ENCODE data around the gene PTPRG.

The PTPRG gene

DNA sequence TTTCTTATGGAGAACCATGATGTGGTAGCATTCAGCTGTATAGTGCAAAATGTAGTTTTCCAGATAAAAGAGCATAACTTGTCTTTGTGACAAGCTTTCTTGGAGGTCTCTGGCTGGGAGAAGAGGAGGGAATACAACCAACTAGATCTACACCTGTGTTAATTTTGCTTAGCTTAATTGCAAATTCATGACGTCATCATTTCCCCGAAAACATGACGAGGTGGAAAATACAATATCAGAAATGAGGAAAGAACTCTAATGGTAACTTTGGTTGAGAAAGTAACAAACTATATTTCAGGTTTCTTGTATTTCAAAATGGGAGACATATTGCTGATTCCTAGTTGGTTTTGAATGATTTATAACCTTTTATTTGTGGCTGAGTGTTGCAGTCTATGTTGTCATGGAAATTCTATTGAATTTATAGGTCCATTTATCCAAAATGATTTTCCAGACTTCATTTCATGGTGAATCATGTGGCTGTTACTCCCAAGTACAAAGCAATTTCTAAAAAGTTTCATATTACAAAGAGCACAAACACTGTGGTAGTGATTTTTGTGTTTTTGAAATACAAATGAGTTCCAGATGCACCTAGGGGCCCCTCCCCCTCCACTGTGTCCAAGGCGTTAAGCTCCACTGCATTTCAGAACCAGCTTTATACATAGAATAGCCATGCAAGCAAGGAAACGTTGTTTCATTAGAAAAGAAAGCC lies 504.8 kb downstream of the PTPRG start:
- DNase-seq (ENCODE audit: low read depth) = no peak

DNA sequence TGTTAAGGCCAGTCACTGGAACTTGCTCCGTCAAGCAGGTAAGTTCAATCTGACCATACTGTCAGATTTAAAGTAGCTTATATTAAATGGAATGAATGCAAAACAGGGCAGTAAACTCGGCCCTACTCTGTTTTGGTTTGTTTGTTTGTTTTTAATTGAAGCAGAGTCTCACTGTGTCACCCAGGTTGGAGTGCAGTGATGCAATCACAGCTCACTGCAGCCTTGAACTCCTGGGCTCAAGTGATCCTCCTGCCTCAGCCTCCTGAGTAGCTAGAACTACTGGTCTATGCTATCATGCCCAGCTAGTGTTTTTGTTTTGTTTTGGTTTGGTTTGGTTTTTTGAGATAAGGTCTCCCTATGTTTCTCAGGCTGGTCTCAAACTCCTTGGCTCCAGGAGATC lies 507.0 kb downstream of the PTPRG start:
- no peak for DNase-seq (ENCODE audit: low read depth)

DNA sequence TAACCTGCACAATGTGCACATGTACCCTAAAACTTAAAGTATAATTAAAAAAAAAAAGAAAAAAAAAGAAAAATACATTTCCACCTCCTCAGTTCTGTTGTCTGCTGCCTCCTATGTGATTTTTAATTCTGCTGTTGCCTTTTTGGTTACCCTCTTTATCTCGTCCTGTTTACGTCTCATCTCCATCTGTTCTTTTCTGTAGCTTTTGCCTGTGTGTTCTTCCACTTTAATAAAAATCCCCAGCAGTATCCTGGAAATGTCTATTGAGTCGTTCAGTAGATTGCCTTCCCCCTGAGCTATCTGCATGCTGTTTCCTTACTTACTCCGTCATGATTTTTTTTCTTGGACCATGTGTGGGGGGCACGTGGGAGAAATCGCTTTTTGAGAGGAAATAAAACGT lies 509.5 kb downstream of the PTPRG start:
- no peak for DNase-seq (ENCODE audit: low read depth)

DNA sequence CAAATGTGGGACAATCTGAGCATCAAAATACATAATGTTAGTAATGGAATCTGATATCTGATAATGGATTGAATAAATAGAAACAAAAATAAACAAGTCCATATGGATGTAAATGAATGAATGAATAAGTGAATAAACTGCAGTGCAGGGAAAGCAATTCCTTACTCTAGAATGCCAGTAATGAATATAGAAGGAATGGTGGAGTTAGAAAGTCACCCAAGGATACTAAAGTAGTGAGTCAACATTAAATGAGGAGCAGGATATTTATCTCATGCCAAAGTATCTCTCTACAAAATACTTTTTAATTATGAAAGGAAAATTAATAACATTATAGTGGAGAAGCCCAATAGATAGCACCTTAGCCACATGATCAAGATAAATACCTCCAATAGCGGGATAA lies 511.7 kb downstream of the PTPRG start:
- no peak for DNase-seq (ENCODE audit: low read depth)

DNA sequence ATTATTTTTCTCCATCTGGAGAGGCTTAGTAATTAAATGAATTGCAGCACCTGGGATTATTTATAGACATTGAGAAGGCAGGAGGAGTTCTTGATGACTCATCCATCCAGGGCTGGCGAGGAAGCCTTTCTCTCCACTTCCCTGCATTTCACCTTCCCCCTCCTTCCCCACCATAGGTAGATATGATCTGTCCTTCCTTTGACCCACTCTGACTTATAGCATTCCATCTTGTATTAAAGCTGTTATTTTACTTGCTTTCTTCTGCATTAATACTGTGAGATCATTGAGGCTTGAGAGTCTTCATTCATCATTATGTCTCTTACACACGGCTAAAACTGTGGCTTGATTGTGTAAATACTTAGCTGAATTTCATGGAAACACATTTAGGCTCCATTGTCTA lies 523.2 kb downstream of the PTPRG start:
- DNase-seq (ENCODE audit: low read depth) = no peak

DNA sequence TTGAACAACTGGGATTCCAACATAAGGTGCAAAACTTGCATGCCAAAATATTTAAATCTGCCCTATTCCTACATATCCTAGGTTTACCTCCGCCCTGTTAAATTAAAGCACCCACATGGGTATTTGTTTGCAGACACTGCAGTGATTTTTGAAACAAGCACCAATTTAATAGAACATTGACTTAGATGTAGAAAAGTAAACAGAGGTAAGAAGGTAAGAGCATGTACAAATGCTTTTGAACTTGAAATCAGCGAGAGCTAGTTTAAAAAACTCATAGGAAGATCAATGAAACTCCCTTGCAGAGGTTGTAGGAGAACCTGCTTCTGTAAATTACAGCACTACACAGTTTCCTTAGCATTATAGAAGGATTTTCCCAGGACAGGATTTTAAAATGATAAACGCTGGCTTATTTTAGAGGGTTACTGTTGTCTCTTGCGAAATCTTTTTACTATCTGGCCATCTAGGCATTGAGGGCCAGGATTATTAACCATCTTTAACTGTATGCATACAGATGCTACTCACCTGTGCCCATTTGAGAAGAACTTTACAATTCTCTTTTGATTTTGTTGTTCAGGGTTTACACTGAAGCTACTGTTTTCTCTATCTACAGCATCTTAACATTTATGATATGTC lies 527.2 kb downstream of the PTPRG start:
- no peak for DNase-seq (ENCODE audit: low read depth)

DNA sequence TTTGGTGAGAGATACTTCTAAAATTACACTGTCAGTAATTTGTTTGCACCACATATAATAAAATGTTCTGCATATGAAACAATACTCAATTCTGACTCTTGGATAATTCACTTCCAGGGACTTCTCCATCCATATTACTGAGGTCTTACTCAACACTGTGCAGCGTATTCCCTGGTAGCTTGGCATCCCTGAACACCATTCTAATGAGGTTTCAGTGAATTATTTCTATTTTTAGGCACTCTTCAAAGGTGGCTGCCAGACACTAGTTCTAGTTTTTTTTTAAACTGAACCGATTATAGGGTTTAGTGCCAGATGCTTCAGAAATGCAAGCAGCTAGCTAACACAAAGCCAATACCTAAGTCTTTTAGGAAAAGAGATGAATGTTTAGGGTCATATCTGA lies 528.7 kb downstream of the PTPRG start:
- DNase-seq (ENCODE audit: low read depth) = no peak

DNA sequence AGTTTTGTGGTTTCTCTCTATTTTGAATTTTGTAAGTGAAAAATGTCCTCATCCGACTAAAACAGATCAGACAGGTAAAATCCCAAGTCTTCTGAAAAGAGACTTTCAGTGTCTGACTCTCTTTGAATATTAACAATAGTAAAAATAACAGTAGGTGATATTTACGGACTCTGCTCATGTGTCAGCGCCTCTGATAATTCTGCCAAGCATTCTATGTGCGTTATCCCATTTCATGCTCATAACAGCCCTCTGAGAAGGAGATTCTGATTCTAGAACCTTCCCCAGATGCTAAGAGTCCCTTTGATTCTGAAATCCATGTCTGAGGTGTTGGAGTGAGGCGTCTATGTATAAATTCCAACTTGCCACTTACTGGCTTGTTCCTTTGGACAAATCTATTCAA lies 529.1 kb downstream of the PTPRG start:
- no peak for DNase-seq (ENCODE audit: low read depth)

DNA sequence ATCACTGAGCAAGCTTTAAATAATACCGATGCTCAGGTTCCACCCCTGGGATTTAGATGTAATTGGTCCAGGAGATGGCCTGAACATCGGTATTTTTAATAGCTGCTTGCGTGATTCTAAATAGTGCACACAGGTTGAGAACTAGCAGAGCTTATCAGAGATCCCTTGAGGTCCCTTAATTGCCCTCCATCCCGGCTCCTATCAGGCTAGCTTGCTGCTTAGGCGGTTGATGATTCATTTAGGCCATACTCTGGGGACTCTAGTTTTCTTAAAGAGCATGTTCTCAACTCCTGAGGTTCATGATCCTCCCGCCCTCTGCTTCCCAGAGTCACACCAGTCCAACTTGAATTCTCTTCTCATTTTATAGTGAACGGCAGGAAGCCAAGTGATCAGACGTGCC lies 531.7 kb downstream of the PTPRG start:
- DNase-seq (ENCODE audit: low read depth) = no peak

DNA sequence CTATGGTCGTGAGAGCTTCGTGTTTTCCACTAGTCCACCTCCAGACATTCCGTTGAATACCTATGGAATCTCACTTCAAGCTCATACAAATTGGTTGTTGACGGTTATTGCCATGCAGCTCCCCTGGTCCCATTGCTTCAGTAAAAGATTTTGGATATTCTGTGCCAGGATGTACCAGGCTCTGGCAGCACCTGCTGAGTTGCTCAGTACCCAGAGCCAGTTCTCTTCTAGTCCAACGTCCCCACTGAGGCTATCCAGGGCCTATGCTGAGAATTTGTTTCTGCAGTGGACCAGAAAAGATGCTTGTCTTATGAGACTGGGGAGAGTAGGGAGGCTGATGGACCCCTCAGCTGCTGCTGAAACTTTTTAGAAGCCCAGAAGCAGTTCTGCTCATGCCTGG lies 533.1 kb downstream of the PTPRG start:
- no peak for DNase-seq (ENCODE audit: low read depth)

DNA sequence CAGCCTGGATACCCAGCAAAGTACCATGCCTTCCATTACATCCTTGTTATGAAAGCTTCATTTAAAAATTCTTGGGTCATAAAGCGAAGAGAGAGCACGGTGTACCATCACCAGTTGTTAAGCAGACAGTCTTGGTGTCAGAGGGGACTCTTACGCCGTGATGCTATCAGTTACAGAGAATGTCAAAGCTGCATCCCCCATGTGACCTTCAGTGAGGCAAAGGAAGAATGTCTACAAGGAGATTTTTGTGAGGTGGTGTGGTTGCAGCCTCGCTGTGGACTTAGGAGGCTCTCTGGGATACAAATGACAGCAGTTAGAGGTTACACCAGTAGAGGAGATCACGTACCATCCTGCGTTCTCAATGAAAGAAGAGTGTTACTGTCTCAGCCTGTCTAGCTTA lies 533.7 kb downstream of the PTPRG start:
- no peak for DNase-seq (ENCODE audit: low read depth)

DNA sequence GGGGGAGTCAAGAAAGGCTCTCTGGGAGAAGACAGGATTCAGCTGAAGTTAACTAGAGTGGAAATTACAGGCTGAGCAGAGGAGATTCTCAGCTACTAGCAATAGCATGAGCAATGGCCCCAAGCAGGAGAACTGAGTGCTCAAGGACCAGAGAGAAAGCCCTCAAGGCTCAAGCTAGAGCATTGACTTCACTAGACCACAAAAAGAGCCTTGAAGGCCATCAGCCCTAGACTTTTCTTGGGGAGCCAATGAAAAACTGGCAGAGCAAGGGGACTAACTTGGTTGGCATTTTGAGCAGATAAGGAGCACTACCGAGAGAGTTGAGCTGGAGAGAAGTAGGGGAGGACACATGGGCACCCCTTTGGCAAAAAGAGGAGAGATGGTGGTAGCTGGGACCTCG lies 534.4 kb downstream of the PTPRG start:
- DNase-seq (ENCODE audit: low read depth) = no peak

DNA sequence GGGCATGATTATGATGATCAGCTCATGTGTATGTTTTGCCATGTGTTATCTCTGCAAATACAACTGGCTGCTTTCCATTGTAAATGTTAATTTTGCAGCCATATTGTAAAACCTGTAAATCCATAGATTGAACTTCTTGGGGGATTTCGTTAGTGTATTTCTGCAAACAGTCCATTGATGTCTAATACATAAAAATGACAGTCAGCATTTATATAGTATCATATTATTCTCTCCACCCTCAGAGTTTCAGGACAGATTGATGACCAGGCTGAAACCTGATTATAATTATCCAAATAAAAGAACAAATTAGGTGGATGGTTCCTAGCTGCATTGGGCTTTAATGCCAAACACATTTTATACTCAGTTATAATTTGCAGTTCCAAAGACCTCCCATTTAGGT lies 535.1 kb downstream of the PTPRG start:
- no peak for DNase-seq (ENCODE audit: low read depth)

DNA sequence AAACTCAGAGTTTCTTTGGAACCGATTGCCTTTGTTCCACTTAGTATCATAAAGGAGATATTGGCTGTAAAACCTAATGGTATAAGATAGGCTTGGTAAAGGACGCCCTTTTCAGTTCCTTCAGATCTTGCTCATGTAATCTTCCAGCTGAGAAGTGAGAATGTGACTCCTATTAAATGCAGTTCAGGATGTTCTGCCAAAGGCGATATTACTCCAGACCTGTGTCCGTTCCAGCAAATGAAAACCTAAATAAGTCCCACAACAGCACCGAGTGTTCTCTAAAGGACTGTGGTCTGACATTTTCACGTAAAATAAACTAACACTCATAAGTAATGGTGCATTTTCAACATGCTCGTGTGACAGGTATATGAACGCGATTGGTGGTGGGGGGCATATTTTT lies 535.8 kb downstream of the PTPRG start:
- DNase-seq (ENCODE audit: low read depth) = no peak

DNA sequence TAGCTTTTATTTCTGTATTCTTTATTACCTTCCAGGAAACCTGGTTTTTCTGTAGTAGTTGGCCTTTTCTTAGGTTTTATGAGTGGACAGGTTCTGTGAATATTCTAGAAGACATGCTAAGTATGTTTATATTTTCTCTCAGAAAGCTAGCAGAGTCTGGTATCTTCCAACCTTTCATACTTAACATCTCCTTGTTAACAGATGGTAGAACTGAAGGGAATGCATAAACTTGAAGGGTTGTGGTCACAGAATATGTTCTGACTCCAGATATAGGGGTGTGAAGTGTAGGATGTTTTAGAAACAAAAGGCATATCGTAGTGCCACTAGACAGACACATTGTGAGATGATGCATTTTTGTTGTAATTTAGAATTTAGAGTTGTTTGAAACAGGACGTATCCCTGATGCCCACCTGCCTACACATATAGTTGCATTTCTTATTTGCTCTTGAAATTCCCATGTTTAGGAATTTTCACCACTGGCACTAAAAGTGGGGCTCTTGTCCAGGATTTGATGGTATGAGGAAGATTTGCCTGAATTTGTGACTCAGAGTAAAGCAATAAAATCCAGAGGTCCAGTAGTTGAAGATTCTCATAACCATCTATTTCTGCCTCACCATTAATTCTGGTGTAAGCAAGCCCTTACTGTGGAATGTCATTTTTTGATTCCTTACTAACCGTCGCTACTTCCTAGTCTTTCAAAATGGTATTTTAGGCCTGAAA lies 537.4 kb downstream of the PTPRG start:
- no peak for DNase-seq (ENCODE audit: low read depth)

DNA sequence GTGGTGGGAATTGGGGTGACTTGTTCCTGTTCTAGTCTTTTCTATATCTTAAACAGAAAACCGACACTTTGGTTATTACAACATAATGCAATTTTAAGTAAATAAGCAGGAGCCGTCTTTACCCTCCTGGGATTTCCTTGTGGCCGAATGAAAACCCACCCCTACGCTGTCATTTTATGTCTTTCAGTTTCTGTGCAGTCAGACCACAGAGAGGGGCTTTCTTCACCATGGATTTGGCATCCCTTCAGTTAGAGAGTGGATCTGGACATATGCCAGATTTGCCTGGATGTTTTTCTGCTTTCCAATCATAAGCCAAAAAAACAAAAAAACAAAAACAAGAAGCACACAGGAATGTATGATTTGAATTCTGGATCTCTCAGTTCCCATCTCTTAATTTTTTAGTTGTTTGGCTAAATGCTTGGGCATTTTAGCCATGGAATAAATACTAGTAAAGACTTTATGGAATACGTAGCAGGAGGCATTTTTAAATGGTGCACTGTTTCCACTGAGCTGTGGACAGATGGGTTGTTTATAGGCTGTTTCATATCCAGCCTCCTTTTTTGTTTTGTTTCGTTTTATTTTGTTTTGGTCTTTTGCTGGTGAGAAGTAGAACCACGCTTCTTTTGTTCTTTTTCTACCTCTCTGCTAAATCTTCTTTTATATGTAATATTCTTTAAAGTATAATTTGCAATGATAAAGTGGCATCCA lies 539.1 kb downstream of the PTPRG start:
- no peak for DNase-seq (ENCODE audit: low read depth)

DNA sequence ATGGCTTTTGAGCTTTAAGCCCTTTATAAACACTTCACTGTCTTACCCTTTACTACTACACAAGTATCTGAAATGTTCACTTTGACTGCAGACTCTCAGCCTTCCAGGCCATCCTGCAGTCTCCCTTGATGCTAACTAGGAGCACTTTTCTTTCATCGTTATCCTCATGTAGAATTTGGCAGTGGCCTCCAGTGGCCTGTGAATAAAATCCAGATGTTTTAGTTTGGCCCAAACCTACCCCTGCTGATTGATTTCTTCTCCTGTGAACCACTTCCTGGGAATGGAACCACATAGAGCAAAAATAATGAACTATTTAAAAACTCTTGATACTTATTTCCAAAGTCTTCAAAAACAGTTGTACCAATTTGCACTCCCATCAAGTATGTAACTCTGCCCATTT lies 540.1 kb downstream of the PTPRG start:
- DNase-seq (ENCODE audit: low read depth) = no peak

DNA sequence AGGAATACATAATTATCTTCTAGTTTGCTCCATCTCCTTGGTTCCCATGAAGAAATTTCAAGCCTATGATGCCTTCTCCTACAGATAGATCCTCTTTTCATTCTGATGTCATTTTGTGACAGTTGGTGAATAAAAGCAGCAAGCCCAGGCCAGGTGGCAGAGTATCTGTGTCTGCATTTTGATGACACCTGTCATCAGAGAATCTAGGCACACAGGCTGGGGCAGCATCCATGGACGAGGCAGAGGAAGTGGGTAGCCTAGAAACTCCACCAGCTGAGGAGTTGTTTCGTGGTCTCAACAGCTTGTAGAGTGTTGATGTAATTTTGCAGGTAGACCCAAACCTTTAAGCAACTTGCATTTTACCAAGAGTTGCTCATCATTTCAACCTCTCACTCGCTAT lies 542.2 kb downstream of the PTPRG start:
- no peak for DNase-seq (ENCODE audit: low read depth)

DNA sequence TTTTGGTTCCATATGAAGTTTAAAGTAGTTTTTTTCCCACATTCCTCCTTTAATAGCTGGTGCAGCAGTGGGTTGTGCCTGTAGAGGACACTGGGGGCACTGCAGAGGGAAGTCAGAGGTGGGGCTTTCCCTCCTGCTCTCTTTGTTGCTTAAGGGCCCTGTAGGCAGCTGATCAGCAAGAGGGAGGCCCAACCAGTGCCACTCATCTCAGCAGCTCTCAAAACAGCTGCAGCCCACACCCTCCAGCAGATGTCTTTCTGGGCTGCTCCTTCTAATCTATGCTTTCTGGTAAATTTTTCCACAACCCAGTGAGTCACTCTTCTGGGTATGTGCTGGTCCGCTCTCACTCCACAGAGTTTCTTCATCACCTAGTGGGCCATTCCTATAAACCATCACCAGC lies 548.2 kb downstream of the PTPRG start:
- peak; percentile 94 for DNase-seq (ENCODE audit: low read depth)

DNA sequence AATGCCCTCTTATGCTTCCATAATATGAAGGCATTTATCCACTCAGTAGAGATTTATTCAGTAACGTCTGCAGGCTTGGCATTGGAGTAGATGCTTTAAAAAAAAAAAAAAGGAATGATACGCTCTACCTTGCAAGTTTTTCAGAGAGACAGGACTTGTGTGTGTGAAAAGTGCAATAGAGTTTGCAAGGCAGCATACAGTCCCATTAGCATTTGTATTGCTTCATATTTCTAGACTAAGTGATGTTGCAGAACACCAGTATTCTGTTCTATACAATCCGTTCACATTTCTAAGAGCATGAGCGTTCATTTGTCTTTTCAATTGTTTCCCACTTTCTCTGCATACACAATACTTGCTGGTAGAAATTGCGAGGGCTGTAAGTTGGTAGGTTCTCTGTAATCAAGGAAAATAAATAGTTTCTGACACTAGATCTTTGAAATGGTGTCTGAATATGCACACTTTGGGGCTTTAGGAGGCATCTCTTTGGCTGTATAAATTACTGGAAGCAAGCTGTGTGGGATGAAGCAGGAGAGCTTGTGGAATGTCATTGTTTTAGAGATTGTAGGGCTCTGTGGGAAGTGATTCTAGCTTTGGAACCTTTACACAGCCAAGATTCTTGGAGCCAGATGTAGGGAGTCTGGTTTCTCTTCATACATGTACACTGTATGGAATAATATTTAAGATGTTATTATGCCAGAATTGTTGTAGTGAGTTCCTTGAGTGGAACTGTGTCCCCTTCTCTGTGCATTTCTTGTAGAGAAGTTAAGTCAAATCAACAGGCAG lies 549.3 kb downstream of the PTPRG start:
- DNase-seq (ENCODE audit: low read depth) = no peak

DNA sequence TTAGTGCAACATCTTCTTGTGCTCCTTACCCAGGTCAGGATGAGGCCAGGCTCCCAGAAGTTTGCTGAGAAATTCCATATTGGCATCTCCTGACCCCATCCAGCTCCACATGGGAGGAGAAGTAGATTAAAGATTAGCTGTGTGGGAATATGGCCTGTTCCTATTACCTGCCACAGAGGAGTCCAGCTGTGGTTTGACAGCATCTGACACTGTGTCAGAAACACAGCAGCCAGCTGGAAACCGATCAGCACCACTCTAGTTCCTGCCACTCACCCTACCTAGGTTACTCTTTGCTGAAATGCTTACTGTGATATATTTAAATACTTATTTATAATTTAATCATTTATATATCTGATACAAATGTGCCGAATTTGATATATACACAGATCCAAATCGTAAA lies 551.7 kb downstream of the PTPRG start:
- no peak for DNase-seq (ENCODE audit: low read depth)

DNA sequence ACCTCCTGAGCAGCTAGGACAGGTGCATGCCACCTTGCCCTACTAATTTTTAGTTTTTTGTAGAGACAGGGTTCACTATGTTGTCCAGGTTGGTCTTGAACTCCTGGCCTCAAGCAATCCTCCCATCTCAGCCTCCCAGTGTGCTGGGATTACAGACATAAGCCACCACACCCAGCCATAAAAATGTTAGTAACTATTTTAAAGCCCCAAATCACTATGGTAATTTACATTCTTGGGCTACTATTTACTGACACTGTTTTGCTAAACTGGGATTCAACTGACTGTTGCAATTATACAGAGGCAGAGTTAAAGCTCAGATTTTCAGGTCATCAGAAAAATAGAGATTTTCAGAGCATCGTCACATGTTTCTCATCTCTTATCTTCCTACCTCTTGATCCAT lies 553.4 kb downstream of the PTPRG start:
- DNase-seq (ENCODE audit: low read depth) = no peak
